ENCODE results near the gene USP43.
"Not testable (repeated sequence)": the region's sequence is repeated elsewhere in the genome, so short reads cannot be mapped to it uniquely, and the experiment has no call there.

DNA sequence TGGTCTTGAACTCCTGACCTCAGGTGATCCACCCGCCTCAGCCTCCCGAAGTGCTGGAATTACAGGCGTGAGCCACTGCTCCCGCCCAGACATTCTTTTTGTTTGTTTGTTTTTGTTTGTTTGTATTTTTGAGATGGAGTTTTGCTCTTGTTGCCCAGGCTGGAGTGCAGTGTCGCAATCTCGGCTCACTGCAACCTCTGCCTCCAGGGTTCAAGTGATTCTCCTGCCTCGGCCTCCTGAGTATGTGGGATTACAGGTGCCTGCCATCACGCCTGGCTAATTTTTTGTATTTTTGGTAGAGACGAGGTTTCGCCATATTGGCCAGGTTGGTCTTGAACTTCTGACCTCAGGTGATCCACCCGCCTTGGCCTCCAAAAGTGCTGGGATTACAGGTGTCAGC lies 18.2 kb downstream of the USP43 start:
- TF ChIP-seq, protein P1, sequence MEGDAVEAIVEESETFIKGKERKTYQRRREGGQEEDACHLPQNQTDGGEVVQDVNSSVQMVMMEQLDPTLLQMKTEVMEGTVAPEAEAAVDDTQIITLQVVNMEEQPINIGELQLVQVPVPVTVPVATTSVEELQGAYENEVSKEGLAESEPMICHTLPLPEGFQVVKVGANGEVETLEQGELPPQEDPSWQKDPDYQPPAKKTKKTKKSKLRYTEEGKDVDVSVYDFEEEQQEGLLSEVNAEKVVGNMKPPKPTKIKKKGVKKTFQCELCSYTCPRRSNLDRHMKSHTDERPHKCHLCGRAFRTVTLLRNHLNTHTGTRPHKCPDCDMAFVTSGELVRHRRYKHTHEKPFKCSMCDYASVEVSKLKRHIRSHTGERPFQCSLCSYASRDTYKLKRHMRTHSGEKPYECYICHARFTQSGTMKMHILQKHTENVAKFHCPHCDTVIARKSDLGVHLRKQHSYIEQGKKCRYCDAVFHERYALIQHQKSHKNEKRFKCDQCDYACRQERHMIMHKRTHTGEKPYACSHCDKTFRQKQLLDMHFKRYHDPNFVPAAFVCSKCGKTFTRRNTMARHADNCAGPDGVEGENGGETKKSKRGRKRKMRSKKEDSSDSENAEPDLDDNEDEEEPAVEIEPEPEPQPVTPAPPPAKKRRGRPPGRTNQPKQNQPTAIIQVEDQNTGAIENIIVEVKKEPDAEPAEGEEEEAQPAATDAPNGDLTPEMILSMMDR (IDR thresholded peaks at IDR 0.05) = not testable (repeated sequence)
- not testable (repeated sequence) for TF ChIP-seq EZH2 (IDR thresholded peaks at IDR 0.05; ENCODE audit: borderline replicate concordance, insufficient read depth, low read depth, low read length, poor library complexity, severe bottlenecking)
